ENCODE data around the gene FERMT2.

DNA sequence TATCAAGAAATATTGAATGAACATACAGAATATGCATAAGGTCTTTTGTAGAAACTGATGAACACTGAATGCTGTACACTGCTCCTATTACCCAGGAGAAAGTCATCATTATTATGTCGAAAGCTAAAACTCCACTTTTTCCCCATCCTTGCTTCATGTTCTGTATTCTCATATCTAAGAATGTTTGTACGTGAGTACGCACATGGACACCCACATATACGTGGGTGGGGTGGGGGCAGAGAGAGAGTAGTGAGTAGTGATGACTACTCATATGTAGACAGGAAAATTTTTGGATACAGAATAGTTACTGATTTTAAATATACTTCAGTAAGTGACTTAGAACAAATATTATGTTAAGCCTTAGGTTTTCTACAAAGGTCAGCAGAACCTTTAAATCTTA, 75.1 kb downstream of the FERMT2 start:
- no peak for TF ChIP-seq EZH2 (IDR thresholded peaks at IDR 0.05; ENCODE audit: low read length)
- TF ChIP-seq, protein P1, sequence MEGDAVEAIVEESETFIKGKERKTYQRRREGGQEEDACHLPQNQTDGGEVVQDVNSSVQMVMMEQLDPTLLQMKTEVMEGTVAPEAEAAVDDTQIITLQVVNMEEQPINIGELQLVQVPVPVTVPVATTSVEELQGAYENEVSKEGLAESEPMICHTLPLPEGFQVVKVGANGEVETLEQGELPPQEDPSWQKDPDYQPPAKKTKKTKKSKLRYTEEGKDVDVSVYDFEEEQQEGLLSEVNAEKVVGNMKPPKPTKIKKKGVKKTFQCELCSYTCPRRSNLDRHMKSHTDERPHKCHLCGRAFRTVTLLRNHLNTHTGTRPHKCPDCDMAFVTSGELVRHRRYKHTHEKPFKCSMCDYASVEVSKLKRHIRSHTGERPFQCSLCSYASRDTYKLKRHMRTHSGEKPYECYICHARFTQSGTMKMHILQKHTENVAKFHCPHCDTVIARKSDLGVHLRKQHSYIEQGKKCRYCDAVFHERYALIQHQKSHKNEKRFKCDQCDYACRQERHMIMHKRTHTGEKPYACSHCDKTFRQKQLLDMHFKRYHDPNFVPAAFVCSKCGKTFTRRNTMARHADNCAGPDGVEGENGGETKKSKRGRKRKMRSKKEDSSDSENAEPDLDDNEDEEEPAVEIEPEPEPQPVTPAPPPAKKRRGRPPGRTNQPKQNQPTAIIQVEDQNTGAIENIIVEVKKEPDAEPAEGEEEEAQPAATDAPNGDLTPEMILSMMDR (optimal IDR thresholded peaks at IDR 0.05 in 1 of 3, IDR thresholded peaks at IDR 0.05 in 1 of 3, conservative IDR thresholded peaks at IDR 0.05 in 1 of 3; ENCODE audit: extremely low read depth in 1 of 3, insufficient read depth in 2 of 3, low read length in 3 of 3): no peak
